HEK293 (cell line): Measurements from ENCODE around the gene ESRRA.

Experiments
- CTCF ChIA-PET: fragments of 350-600 bp; formaldehyde crosslinking; extraction: SDS; loops from one replicate; lab custom pipeline; 2021; ENCODE audit warnings: antibody characterized with exemption; lab: Yijun Ruan, JAX
- POLR2A ChIA-PET: fragments of 300-600 bp; formaldehyde crosslinking; extraction: SDS; loops from one replicate; lab custom pipeline; 2020; ENCODE audit warnings: antibody characterized with exemption, inconsistent platforms; lab: Yijun Ruan, JAX
- H3K27ac ChIP-seq: fragments of 200-500 bp; sonication (Bioruptor generic); 2 replicates; pipeline ENCODE4 v1.5.1; 2014; ENCODE audit warnings: low read depth, low read length, control low read depth, inconsistent platforms; ENCODE audit errors: extremely low read depth
- H3K36me3 ChIP-seq, 2 experiments: fragments of 200-500 bp in 1 of 2; sonication (Bioruptor generic) in 1 of 2; 1 replicate in 1 of 2; 2 replicates in 1 of 2; pipeline ENCODE4 v1.5.1; 2014 to 2017; ENCODE audit warnings: inconsistent platforms in 2 of 2, low read length in 2 of 2; ENCODE audit not compliant: control insufficient read depth in 2 of 2, insufficient read depth in 1 of 2
- H3K4me1 ChIP-seq: fragments of 200-500 bp; sonication (Bioruptor generic); 2 replicates; pipeline ENCODE4 v1.5.1; 2014; ENCODE audit warnings: mild to moderate bottlenecking, low read length, inconsistent platforms; ENCODE audit not compliant: control insufficient read depth, insufficient read depth
- H3K4me3 ChIP-seq: 2 replicates; pipeline ENCODE4 v1.5.1; 2011; ENCODE audit warnings: low read depth, mild to moderate bottlenecking, control low read depth, low read length, moderate library complexity
- H3K9me3 ChIP-seq: fragments of 200-500 bp; sonication (Bioruptor generic); 2 replicates; pipeline ENCODE4 v1.5.1; 2014; ENCODE audit warnings: low read depth, low read length, inconsistent platforms; ENCODE audit not compliant: control insufficient read depth, insufficient read depth
- BCL11B ChIP-seq: fragments of 450-650 bp; formaldehyde crosslinking; IDR thresholded peaks from 2 replicates; pipeline ENCODE4 v1.5.1; 2016; ENCODE audit warnings: low read depth, missing biosample characterization, missing genetic modification characterization
- CTCF ChIP-seq: fragments of 450-650 bp; formaldehyde crosslinking; IDR thresholded peaks from 2 replicates; pipeline ENCODE4 v1.5.1; 2016; ENCODE audit warnings: missing biosample characterization, missing genetic modification characterization
- REST ChIP-seq: fragments of 450-650 bp; formaldehyde crosslinking; IDR thresholded peaks from 2 replicates; pipeline ENCODE4 v1.5.1; 2016; ENCODE audit warnings: missing biosample characterization, missing genetic modification characterization
- YY1 ChIP-seq: fragments of 450-650 bp; formaldehyde crosslinking; IDR thresholded peaks from 2 replicates; pipeline ENCODE4 v1.5.1; 2018; ENCODE audit warnings: missing biosample characterization, missing genetic modification characterization
- ZBTB20 ChIP-seq: fragments of 450-650 bp; formaldehyde crosslinking; IDR thresholded peaks from 2 replicates; pipeline ENCODE4 v1.5.1; 2016; ENCODE audit warnings: missing biosample characterization, missing genetic modification characterization
- ZBTB26 ChIP-seq: fragments of 450-650 bp; formaldehyde crosslinking; optimal IDR thresholded peaks from 2 replicates; pipeline ENCODE3; 2016; ENCODE audit warnings: missing biosample characterization, mild to moderate bottlenecking, missing genetic modification characterization
- ZBTB8A ChIP-seq: fragments of 450-650 bp; formaldehyde crosslinking; IDR thresholded peaks from 2 replicates; pipeline ENCODE4 v1.5.1; 2016; ENCODE audit warnings: missing biosample characterization, missing genetic modification characterization
- ZNF239 ChIP-seq: fragments of 450-650 bp; formaldehyde crosslinking; IDR thresholded peaks from 2 replicates; pipeline ENCODE4 v1.5.1; 2016; ENCODE audit warnings: missing biosample characterization, missing genetic modification characterization
- ZNF24 ChIP-seq: fragments of 450-650 bp; formaldehyde crosslinking; IDR thresholded peaks from 2 replicates; pipeline ENCODE4 v1.5.1; 2016; ENCODE audit warnings: missing biosample characterization, missing genetic modification characterization
- ZNF366 ChIP-seq: fragments of 450-650 bp; formaldehyde crosslinking; conservative IDR thresholded peaks from 2 replicates; pipeline ENCODE4 v1.5.1; 2016; ENCODE audit warnings: missing biosample characterization, missing genetic modification characterization
- ZNF426 ChIP-seq: fragments of 450-650 bp; formaldehyde crosslinking; IDR thresholded peaks from 2 replicates; pipeline ENCODE4 v1.5.1; 2017; ENCODE audit warnings: missing biosample characterization, missing genetic modification characterization, mild to moderate bottlenecking, inconsistent platforms, moderate library complexity
- ZNF510 ChIP-seq: fragments of 450-650 bp; formaldehyde crosslinking; IDR thresholded peaks from 2 replicates; pipeline ENCODE4 v1.5.1; 2018; ENCODE audit warnings: mild to moderate bottlenecking, missing genetic modification characterization, missing biosample characterization; ENCODE audit not compliant: insufficient replicate concordance
- ZNF514 ChIP-seq: fragments of 450-650 bp; formaldehyde crosslinking; IDR thresholded peaks from 2 replicates; pipeline ENCODE4 v1.5.1; 2016; ENCODE audit warnings: missing biosample characterization, missing genetic modification characterization
- ZNF529 ChIP-seq: fragments of 450-650 bp; formaldehyde crosslinking; IDR thresholded peaks from 2 replicates; pipeline ENCODE4 v1.5.1; 2017; ENCODE audit warnings: missing genetic modification characterization, missing biosample characterization; ENCODE audit not compliant: insufficient replicate concordance
- ZNF571 ChIP-seq: fragments of 450-650 bp; formaldehyde crosslinking; IDR thresholded peaks from 2 replicates; pipeline ENCODE4 v1.5.0; 2017; ENCODE audit warnings: missing biosample characterization, missing genetic modification characterization
- ZNF664 ChIP-seq: fragments of 450-650 bp; formaldehyde crosslinking; IDR thresholded peaks from 2 replicates; pipeline ENCODE4 v1.5.1; 2016; ENCODE audit warnings: missing biosample characterization, missing genetic modification characterization
- ZNF701 ChIP-seq: fragments of 450-650 bp; formaldehyde crosslinking; IDR thresholded peaks from 2 replicates; pipeline ENCODE4 v1.5.1; 2016; ENCODE audit warnings: missing biosample characterization, missing genetic modification characterization
- ZNF76 ChIP-seq: fragments of 450-650 bp; formaldehyde crosslinking; IDR thresholded peaks from 2 replicates; pipeline ENCODE4; 2016; ENCODE audit warnings: low read depth, missing biosample characterization, missing genetic modification characterization, borderline replicate concordance
- ZSCAN5A ChIP-seq: fragments of 450-650 bp; formaldehyde crosslinking; IDR thresholded peaks from 2 replicates; pipeline ENCODE4 v1.5.1; 2016; ENCODE audit warnings: missing biosample characterization, missing genetic modification characterization
- ZXDB ChIP-seq: fragments of 450-650 bp; formaldehyde crosslinking; IDR thresholded peaks from 2 replicates; pipeline ENCODE4 v1.5.1; 2016; ENCODE audit warnings: missing biosample characterization, missing genetic modification characterization
- TF ChIP-seq, protein P1 (sequence below): fragments of 450-650 bp; formaldehyde crosslinking; IDR thresholded peaks from 2 replicates; pipeline ENCODE4 v1.5.1; 2016; ENCODE audit warnings: missing biosample characterization, missing genetic modification characterization

ESRRA gene

DNA sequence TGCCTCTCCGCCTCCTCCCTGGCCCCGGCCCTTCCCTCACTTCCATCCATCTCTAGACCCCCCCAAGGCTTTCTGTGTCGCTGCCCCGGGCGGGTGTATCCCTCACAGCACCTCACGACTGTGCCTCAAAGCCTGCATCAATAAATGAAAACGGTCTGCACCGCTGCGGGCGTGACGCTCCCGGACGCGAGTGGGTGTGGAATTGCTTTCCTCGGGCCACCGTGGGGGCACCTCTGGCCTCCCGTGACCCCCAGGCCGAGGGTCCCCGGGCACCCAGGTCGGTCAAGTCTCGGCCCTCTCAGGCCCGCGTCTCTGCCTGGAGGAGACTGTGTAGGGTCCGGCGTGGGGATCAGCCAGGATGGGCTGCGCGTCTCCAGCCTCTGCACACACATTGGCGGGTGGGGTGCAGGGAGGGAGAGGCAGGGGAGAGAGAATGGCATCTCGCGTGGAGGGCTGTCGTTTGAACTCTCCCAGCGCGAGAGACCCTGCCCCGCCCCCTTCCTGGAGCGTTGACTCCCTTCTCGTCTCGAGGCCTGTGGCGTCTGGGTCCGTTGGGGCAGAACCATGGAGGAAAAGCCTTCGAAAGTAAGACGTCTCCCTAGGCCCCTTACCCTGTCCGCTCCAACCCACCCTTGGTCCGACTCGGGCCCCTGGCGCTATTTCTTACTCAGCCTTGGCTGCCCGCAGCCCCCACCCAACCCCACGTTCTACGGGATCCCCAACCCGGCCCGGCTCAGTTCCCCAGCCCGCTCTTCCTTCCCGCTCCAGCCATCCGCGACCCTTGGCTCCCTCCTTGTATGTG lies 5.3 kb upstream of the ESRRA start, which contains the start of gene CATSPERZ:
Gene CATSPERZ, plus strand, starts transcription at position 512 of the 802 bp plus-strand sequence. Its CDS starts 53 bp downstream, at position 565.
- Histone ChIP-seq H3K27ac (no peak within 1 kb of the TSS), H3K4me1 (no peaks in the 10 kb centered on the region), H3K4me3 (peak within 1 kb of the TSS; percentile 18), H3K36me3 (no peaks in the 10 kb centered on the region), H3K9me3 (no peaks in the 10 kb centered on the region)
- CTCF ChIA-PET, result interaction anchor here (0.6 to 5.8 kb wide), 19 partner anchors 7 to 150 kb away, joined by 3 to 81 read pairs (median 9); partner anchors contain the start of genes BAD, FERMT3, PLCB3 and PRDX5
- POLR2A ChIA-PET, result interaction anchor here (0.7 to 2.0 kb wide), 9 partner anchors 15 to 115 kb away, joined by 3 to 9 read pairs (median 4); partner anchors contain the start of genes BAD, FKBP2, GPR137 and STIP1
- no peak for TF ChIP-seq ZNF571
- no peak for TF ChIP-seq ZBTB20 (tag by site-specific recombination)
- no peak for TF ChIP-seq ZBTB8A
- TF ChIP-seq ZNF24, result no peak
- TF ChIP-seq ZNF514 (tag by site-specific recombination), result no peak
- TF ChIP-seq ZNF664, result no peak
- TF ChIP-seq BCL11B, result no peak
- no peak for TF ChIP-seq ZNF239 (tag by site-specific recombination)
- no peak for TF ChIP-seq ZNF701 (tag by site-specific recombination)
- TF ChIP-seq ZNF366 (tag by site-specific recombination), result no peak

DNA sequence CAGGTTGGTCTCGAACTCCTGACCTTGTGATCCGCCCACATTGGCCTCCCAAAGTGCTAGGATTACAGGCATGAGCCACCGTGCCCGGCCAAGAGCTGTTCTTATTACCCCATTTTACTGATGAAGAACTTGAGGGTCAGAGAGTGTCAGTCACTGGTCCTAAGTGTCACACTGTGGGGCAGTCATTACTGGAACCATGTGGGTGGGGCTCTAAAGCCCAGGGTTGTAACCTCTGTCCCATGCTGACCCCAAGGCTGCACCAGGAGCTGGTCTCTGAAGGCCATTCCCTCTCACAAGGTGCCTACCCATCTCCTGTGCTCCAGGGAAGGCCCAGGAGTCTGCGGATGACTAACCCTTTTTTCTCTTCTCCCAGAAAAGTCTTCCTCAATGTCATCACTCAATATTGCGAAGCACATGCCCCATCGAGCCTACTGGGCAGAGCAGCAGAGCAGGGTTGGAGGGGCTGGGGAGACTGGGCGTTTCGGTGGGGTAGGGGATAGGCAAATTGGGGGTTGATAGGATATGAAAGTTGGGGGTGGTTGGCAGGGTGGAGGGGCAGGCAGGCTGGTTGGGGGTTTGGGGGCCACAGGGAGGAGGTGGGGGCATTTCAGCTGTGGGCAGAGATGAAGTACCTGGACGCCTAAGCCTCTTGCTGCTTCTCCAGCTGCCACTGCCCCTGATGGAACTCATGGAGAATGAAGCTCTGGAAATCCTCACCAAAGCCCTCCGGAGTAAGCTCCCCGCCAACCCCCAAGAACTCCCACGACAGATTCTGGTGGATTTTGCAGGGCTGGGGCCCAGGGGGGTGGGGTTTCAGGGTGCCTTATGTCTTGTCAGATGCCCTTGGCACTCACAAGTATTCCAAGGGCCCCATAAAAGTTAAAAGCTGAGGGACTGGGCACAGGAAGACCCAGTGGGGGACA lies 2.0 kb upstream of the ESRRA start:
- ChIA-PET POLR2A (interaction anchor here (0.6 to 3.6 kb wide), 15 partner anchors 14 to 1462 kb away, joined by 3 to 43 read pairs (median 5); partner anchors contain the start of genes BAD, FKBP2, GPR137 and PRDX5), CTCF (interaction anchor here (0.6 to 5.8 kb wide), 37 partner anchors 8 to 1741 kb away, joined by 3 to 81 read pairs (median 5); partner anchors contain the start of genes FERMT3, FKBP2, PLCB3 and PPP1R14B)
- Histone ChIP-seq H3K36me3 (peaks cover 0 to 5% of the 10 kb centered on the region in 2 experiments; a peak in 1 of 3 replicates), H3K4me3 (no peak overlapping the region), H3K27ac (no peak overlapping the region), H3K9me3 (no peaks in the 10 kb centered on the region), H3K4me1 (no peaks in the 10 kb centered on the region)
- TF ChIP-seq REST (tag by site-specific recombination) (no peak), ZBTB26 (tag by site-specific recombination) (no peak), ZXDB (tag by site-specific recombination) (no peak), YY1 (tag by site-specific recombination) (no peak), ZSCAN5A (no peak), ZNF426 (tag by site-specific recombination) (no peak), ZNF76 (tag by site-specific recombination) (no peak), ZNF510 (tag by site-specific recombination) (no peak), ZNF529 (tag by site-specific recombination) (no peak), CTCF (tag by site-specific recombination) (no peak)
- TF ChIP-seq, protein P1, sequence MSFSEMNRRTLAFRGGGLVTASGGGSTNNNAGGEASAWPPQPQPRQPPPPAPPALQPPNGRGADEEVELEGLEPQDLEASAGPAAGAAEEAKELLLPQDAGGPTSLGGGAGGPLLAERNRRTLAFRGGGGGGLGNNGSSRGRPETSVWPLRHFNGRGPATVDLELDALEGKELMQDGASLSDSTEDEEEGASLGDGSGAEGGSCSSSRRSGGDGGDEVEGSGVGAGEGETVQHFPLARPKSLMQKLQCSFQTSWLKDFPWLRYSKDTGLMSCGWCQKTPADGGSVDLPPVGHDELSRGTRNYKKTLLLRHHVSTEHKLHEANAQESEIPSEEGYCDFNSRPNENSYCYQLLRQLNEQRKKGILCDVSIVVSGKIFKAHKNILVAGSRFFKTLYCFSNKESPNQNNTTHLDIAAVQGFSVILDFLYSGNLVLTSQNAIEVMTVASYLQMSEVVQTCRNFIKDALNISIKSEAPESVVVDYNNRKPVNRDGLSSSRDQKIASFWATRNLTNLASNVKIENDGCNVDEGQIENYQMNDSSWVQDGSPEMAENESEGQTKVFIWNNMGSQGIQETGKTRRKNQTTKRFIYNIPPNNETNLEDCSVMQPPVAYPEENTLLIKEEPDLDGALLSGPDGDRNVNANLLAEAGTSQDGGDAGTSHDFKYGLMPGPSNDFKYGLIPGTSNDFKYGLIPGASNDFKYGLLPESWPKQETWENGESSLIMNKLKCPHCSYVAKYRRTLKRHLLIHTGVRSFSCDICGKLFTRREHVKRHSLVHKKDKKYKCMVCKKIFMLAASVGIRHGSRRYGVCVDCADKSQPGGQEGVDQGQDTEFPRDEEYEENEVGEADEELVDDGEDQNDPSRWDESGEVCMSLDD (tag by site-specific recombination), result no peak
